GM12864 (cell line): ENCODE results near the gene LEF1.

ENCODE experiments used
- DNase-seq: peaks from one replicate; pipeline ENCODE4 v3.0.0-alpha.2; 2011; ENCODE audit warnings: low read depth
- H3K4me3 ChIP-seq: 2 replicates; pipeline ENCODE4 v1.5.1; 2011; ENCODE audit warnings: mild to moderate bottlenecking, low read depth, low read length, control low read depth
- TF ChIP-seq, protein P1 (sequence below): IDR thresholded peaks from 2 replicates; pipeline ENCODE4 v1.5.1; 2011; ENCODE audit warnings: low read depth, mild to moderate bottlenecking, moderate library complexity, low read length, control low read depth, inconsistent platforms; ENCODE audit errors: missing control alignments

The LEF1 gene

DNA sequence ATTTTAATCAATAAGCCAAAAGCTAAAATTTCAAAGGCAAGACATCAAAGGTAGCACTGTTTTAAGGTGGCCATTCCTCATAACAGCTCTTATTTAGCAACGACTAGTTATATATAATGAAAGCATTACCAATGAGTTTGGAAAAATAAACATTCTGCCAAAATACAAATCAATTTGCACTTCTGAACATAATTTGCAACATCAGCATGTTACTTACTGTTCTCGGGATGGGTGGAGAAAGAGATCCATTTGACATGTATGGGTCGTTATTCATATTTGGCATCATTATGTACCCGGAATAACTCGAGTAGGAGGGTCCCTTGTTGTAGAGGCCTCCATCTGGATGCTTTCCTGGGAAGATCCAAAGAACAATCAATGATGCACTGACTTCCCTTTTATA lies 5.4 kb downstream of the LEF1 start:
- DNase-seq: no peak
- TF ChIP-seq, protein P1, sequence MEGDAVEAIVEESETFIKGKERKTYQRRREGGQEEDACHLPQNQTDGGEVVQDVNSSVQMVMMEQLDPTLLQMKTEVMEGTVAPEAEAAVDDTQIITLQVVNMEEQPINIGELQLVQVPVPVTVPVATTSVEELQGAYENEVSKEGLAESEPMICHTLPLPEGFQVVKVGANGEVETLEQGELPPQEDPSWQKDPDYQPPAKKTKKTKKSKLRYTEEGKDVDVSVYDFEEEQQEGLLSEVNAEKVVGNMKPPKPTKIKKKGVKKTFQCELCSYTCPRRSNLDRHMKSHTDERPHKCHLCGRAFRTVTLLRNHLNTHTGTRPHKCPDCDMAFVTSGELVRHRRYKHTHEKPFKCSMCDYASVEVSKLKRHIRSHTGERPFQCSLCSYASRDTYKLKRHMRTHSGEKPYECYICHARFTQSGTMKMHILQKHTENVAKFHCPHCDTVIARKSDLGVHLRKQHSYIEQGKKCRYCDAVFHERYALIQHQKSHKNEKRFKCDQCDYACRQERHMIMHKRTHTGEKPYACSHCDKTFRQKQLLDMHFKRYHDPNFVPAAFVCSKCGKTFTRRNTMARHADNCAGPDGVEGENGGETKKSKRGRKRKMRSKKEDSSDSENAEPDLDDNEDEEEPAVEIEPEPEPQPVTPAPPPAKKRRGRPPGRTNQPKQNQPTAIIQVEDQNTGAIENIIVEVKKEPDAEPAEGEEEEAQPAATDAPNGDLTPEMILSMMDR: no peak
- H3K4me3 ChIP-seq: no peak overlapping the region

DNA sequence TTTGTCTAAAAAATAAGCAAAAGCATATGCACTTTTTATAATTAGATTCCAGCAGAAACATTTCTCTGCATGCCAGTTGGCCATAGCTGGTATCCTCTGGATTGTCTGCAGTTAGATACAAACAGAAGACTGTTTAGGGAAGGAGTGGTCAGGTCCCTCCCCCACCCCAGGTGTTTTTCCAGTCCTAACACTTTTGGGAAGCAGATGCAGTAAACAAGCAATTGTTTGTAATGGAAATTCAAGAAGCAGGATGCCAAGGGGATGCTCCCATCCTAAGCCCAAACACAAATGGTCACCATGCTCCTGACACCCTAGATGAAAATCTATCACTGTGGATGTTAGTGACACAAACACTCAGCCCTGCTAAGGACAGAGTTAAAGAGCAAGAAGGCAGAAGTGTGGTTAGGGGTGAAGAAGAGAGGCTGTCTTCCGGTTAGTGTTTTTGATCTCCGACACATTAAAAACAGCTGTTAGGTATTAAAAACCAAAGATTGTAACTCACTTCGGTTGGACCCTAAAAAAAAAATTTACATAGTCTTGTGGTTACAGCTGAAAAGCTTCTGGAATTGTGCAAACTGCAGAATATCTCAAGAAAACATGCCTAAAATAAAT lies 7.9 kb downstream of the LEF1 start:
- H3K4me3 ChIP-seq: no peak overlapping the region
- DNase-seq: no peak
- TF ChIP-seq, protein P1: no peak

DNA sequence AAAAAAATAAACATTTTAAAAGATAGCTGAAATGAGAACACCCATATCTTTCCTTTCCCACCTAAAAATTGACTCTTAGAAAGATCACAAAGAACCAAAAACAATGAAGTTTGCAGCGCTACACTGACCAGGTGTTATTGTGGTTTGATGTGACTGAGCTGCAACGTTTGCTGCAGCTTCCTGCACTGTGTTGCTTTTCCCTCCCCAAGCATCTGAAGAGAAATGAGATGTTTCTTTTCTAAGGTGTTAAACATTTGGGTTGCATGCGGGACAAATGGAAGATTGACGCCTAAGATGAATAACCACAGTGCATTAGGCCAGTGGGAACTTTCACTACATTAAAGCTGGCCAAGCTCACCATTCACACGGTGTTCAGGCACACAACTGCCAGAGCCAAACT lies 8.9 kb downstream of the LEF1 start:
- no peak for DNase-seq
- TF ChIP-seq, protein P1: no peak
- no peak overlapping the region for H3K4me3 ChIP-seq

DNA sequence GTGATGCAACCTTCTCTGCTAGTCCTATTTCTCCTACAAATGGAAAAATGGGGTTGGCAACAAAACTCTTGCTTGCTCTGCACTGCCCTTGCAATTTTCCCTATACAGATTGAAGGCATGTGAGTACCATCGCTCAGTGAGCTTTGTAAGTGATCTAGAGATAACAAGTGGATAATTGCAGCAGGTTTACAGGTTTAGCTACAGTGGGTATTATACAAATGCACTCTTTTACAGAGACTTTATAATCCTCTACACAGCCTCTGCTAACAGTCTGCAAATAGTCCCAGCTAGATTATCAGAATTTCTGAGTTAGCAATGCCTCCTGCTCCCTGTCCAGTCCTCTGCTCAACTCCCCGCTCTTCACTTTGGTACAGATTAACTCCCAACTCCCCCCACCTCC lies 11.1 kb downstream of the LEF1 start:
- TF ChIP-seq, protein P1: no peak
- DNase-seq: no peak
- H3K4me3 ChIP-seq: no peak overlapping the region

DNA sequence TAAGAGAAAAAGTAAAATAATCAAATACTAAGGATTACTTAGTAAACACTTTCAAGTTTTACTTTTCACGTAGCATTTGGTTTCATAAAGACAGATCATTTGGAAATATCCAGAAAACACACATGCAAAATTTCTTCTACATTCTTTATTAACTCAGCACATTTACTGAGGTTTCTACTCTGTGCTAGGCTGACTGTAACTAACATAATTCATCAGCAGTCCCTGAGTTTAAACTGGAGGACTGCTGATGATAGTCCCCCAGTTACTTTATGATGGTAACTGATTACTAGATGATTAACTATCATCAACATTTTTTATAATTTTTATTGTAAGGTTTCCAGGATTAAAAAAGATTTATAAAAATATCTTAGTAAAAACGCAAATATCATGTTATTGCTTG lies 12.3 kb downstream of the LEF1 start:
- TF ChIP-seq, protein P1: no peak
- DNase-seq: no peak
- no peak overlapping the region for H3K4me3 ChIP-seq

DNA sequence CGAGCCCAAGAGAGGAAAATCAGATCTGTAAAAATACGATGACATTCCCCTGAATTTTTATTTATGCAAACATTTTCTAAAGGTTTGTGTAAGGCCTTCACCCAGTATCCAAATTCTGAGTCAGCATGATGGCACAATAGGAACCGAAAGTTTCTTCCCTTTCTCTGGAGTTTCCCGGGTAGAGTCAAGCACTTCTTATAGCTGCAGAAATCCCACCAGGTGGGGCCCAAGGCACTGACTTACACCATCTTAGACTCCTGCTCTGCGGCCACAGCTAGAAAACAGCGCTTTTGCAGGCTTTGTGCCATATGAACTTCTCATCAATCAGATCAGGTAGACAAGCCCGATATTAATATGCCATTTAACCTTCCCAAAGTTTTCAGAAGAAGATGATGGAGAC lies 13.4 kb downstream of the LEF1 start:
- peak; percentile 22 for DNase-seq
- TF ChIP-seq, protein P1: no peak
- no peak overlapping the region for H3K4me3 ChIP-seq

DNA sequence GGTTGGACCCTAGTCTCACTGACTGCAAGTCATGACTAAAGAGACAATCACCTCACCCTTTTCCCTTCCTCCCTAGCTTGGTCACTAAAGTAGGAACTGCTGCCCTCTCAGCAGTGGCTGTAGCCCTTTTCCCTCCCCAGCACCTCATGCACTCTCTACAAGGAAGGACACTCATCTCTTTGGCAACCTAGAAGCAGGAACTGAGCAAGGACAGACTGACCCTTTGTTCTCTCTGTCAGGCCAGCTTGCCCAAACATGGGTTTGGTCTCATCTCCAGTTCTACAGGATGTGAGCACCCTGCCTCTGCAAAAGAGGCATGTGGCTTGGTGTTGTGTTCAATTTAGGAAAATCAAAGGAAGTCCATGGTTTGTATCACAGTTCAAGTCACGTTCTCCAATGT lies 15.8 kb downstream of the LEF1 start:
- H3K4me3 ChIP-seq: no peak overlapping the region
- DNase-seq: no peak
- TF ChIP-seq, protein P1: no peak
